Left lung (tissue), 14 donors: ENCODE measurements around the gene C20orf141. TPM values are rescaled to one million over a fixed set of nuclear protein-coding genes. Genes with fewer than 3 reads are reported as not detected.
"Not testable (repeated sequence)": the region's sequence is repeated elsewhere in the genome, so short reads cannot be mapped to it uniquely, and the experiment has no call there.

ENCODE experiments used
- ATAC-seq: fragments of 200-7000 bp; cut with Tn5 transposase; one replicate; pipeline ENCODE4 v1.9.1; 2020; ENCODE audit warnings: moderate library complexity
- DNase-seq, 4 donors: peaks; one replicate each; pipeline ENCODE4 v3.0.0-alpha.2; 2013 to 2020
- H3K27ac ChIP-seq, 2 donors: fragments of 200-600 bp; sonication (generic) in 1 of 2; one replicate each; pipeline versions ENCODE4 v1.5.0 to v1.8.0; 2020 to 2021
- H3K27me3 ChIP-seq, 2 donors: fragments of 200-600 bp; sonication (generic) in 1 of 2; one replicate each; pipeline versions ENCODE4 v1.5.0 to v1.8.0; 2020 to 2021
- H3K36me3 ChIP-seq, 2 donors: fragments of 200-600 bp; sonication (generic) in 1 of 2; one replicate each; pipeline versions ENCODE4 v1.5.0 to v1.8.0; 2020 to 2021
- H3K4me1 ChIP-seq, 2 donors: fragments of 200-600 bp; one replicate each; pipeline ENCODE4 v1.8.0; 2021
- H3K4me3 ChIP-seq, 2 donors: fragments of 200-600 bp; sonication (generic) in 1 of 2; one replicate each; pipeline versions ENCODE4 v1.5.0 to v1.8.0; 2020 to 2021; ENCODE audit warnings: mild to moderate bottlenecking in 1 of 2
- H3K9me3 ChIP-seq, 2 donors: fragments of 200-600 bp; sonication (generic) in 1 of 2; one replicate each; pipeline versions ENCODE4 v1.5.0 to v1.8.0; 2020 to 2021
- CTCF ChIP-seq, 2 donors: fragments of 200-600 bp; sonication (generic) in 1 of 2; IDR thresholded peaks; one replicate each; pipeline versions ENCODE4 v1.5.0 to v1.8.0; 2021; ENCODE audit warnings: antibody characterized with exemption in 2 of 2
- intact Hi-C, 2 donors: fragments of 100-400 bp; cut with DNase I; formaldehyde crosslinking; loops; one replicate each; pipeline versions ENCODE4 v1.11.2 to v1.14.2; 2022
- long read RNA-seq, 12 donors: library from polyadenylated mRNA in 2 of 12; unstranded in 2 of 12; transcript quantifications; one replicate each; pipeline ENCODE4 v2.0.0 and lab custom pipeline, GENCODE V29; 2019 to 2026
- polyA plus RNA-seq, 6 donors: library from polyadenylated mRNA; unstranded; fragments of 120-200 nt; gene quantifications; one replicate each; pipeline ENCODE4 v1.2.1, GENCODE V29; 2013; ENCODE audit not compliant: insufficient read length in 6 of 6
- total RNA-seq, 2 donors: library from RNA; stranded (reverse); fragmentation: NEBNext Ultra II Directional; extraction: Animal tissue kit (Norgen Biotek cat#: 25700); gene quantifications; one replicate each; pipeline ENCODE4 v1.2.1, GENCODE V29; 2021
- donor health status: DM: no; HTN: yes; CAD: no.
- donor health status: DM: no; HTN: no; CAD: no.

C20orf141 gene, protein sequence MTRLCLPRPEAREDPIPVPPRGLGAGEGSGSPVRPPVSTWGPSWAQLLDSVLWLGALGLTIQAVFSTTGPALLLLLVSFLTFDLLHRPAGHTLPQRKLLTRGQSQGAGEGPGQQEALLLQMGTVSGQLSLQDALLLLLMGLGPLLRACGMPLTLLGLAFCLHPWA
- total RNA-seq (not detected), polyA plus RNA-seq (not detected)
- long read RNA-seq, donor 1: 0 reads
- long read RNA-seq, donor 2: 0 reads
- long read RNA-seq, donor 3: 0 reads
- long read RNA-seq, donor 4: 0 reads
- long read RNA-seq, donor 5: 0 reads
- long read RNA-seq, donor 6: 0 reads
- long read RNA-seq, donor 7: 0 reads
- long read RNA-seq, donor 8: 0 reads
- long read RNA-seq, donor 9: 0 reads
- long read RNA-seq, donor 10: 0 reads
- long read RNA-seq, donor 11: 0 reads
- long read RNA-seq, donor 12: 0 reads

GRCh38 chr20:2814587-2815051, at the start of gene C20orf141:
Gene C20orf141, plus strand, starts transcription at chr20:2814987. Its CDS starts 198 bp downstream, at chr20:2815185.
- no peak for DNase-seq
- no peaks in the 10 kb centered on the region for H3K36me3 ChIP-seq
- no peak within 1 kb of the TSS for H3K4me3 ChIP-seq
- peak; percentile 52 for ATAC-seq
- peaks cover 0 to 6% of the 10 kb centered on the region in 2 donors for H3K9me3 ChIP-seq
- H3K27me3 ChIP-seq: peaks cover 0 to 36% of the 10 kb centered on the region in 2 donors
- H3K27ac ChIP-seq: no peak within 1 kb of the TSS
- no peak for TF ChIP-seq CTCF (IDR thresholded peaks at IDR 0.05)
- no peaks in the 10 kb centered on the region for H3K4me1 ChIP-seq
- intact Hi-C loops: no loop called here

DNA sequence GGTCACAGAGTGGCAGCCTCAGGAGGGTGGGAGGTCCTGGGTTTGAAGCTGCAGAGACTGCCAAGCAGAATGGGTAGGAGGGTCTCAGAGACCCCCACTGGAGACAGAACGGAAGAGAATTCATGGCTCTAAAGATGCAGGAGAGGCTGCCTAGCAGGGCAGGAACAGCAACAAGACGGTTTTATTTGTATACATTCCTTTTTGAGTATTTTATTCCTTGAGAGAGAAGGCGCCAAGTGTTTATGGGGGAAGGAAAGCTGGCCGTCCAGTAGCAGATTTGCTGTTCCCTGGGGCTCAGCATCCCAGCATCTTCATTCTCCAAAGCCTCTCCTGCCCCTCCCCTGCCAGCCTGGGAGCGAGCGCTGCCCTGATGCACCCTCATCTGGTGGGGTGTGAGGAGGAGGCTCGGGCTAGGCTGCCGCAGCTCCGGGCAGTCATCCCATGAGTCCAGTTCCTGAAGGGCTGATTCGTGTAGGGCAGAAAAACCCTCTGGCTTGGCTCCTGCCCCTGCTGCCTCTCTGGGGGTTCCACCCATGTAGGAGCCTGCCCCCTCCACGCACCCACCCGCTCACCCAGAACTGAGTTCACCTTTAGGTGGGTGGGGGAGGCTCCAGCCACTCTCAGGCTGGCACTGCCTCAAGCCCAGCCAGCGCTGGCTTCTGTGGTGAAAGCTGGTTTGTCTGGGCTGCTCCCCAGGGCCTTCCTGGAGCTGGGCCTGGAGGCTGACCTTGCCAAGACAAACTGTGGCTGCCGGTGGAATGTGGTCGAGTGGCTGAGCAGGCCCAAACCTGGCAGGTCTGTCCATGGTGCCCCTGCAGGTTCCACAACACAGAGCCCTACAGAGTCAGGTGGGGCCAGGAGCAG, 46.8 kb upstream of the C20orf141 start:
- DNase-seq: peak; percentile 20 to 88 (median 74)
- peak; percentile 96 for ATAC-seq
- intact Hi-C loops: no loop called here
- TF ChIP-seq CTCF (IDR thresholded peaks at IDR 0.05): no peak
- Histone ChIP-seq H3K27ac (no peak overlapping the region), H3K27me3 (peaks cover 0 to 56% of the 10 kb centered on the region in 2 donors), H3K4me3 (no peak overlapping the region), H3K9me3 (no peaks in the 10 kb centered on the region), H3K4me1 (no peaks in the 10 kb centered on the region), H3K36me3 (no peaks in the 10 kb centered on the region)

GRCh38 chr20:2768632-2769015, 46.2 kb upstream of the C20orf141 start:
- Histone ChIP-seq H3K36me3 (no peaks in the 10 kb centered on the region), H3K9me3 (no peaks in the 10 kb centered on the region), H3K27ac (no peak overlapping the region), H3K27me3 (peaks cover 0 to 50% of the 10 kb centered on the region in 2 donors), H3K4me3 (no peak overlapping the region), H3K4me1 (no peaks in the 10 kb centered on the region)
- intact Hi-C loops: no loop called here
- DNase-seq (no peak), ATAC-seq (peak; percentile 5)
- no peak for TF ChIP-seq CTCF (IDR thresholded peaks at IDR 0.05)

GRCh38 chr20:2770091-2770490, 44.7 kb upstream of the C20orf141 start:
- H3K27ac ChIP-seq, intact Hi-C loops, DNase-seq, H3K4me3 ChIP-seq, H3K4me1 ChIP-seq, ATAC-seq, H3K9me3 ChIP-seq, H3K36me3 ChIP-seq: not testable (repeated sequence)
- H3K27me3 ChIP-seq: peaks cover 0 to 37% of the 10 kb centered on the region in 2 donors

DNA sequence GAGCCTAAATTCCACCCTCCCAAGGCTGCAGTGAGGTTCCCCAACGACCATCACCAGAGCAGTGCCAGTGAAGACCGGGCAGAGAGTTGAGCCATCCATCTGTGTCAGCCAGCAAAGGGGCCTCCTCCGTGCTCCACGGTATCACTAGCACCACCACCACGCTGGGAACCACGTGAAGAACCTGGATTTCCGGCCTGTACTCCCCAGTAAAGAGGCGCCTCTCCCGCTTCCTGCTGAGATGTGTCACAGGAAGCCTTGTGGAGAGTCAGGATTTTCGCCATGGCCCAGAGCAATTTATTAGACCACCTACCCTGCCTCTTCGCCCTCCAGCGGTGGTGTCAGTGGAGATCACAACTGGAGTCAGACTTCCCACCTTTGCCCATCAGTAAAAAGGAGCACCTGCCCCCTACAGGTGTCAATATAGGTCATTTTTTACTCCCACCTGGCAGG, 43.1 kb upstream of the C20orf141 start:
- Histone ChIP-seq H3K27me3 (peaks cover 0 to 26% of the 10 kb centered on the region in 2 donors), H3K9me3 (peaks cover 0 to 3% of the 10 kb centered on the region in 2 donors), H3K4me1 (no peaks in the 10 kb centered on the region), H3K4me3 (no peak overlapping the region), H3K27ac (no peak overlapping the region), H3K36me3 (no peaks in the 10 kb centered on the region)
- no peak for TF ChIP-seq CTCF (IDR thresholded peaks at IDR 0.05)
- ATAC-seq (no peak), DNase-seq (peak in 1 of 4 donors; percentile 32)
- intact Hi-C loops: no loop called here
